NCI-H82 (cell line): ENCODE results near the gene FHOD3.

Source experiments
- DNase-seq: peaks from one replicate; lab custom pipeline; 2025; lab: John Stamatoyannopoulos, UW

Gene FHOD3

GRCh38 chr18:36481201-36481657 lies 183.7 kb downstream of the FHOD3 start:
- no peak for DNase-seq

DNA sequence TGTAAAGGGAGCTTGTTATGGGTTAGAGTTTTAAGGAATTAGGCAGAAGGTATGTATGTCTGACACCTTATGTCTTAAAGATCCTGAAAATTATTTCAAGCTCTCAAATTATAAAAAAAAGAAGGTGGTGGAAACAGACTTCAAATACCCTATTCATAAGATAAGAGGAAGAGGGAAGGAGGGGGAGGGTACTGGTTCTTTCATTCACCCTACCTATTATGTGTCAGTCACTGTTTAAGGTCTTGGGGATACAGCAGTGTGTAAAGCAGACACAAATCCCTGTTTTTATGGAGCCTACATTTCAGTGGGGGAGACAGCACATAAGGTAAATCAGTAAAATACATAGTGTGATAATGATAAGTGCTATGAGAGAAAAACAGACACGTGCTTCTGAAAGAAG lies 184.4 kb downstream of the FHOD3 start:
- DNase-seq = no peak

GRCh38 chr18:36484591-36484990 lies 187.1 kb downstream of the FHOD3 start:
- no peak for DNase-seq

DNA sequence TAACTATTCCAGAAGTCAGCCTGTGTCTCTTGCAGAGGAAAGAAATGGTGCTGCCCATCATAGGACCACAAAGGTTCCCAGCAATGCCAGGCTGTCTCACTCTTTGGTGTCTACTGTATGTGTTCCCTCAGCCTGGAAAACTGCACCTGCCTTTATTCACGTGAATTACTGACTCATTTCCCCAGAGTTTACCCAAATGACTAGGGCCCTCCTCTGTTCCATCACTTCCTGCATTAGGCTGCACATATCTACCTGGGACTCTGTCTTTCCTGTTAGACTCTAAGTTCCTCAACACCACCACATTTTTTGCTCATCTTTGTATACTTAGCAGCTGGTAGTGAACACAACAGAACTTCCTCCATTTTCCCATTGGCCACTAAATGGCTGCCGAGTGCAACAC lies 188.3 kb downstream of the FHOD3 start:
- no peak for DNase-seq

DNA sequence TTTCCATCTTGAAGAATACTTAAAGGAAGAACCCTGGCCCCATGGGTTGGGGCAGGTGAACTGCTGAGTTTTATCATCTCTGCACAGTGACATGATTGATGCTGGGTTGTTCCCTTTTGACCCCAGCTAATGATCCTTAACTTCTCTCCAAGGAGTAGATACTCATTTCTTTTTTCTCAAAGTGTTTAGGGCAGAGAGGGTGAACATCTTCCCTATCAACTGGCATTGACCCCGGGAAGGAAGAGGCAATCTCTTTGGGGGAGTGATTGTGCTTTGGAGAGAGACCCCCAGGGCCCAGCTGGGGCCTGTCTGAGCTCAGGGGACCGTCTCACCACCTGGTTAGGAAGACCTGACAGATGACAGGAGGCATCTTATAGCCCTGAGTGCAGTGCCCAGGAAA lies 190.6 kb downstream of the FHOD3 start:
- no peak for DNase-seq

DNA sequence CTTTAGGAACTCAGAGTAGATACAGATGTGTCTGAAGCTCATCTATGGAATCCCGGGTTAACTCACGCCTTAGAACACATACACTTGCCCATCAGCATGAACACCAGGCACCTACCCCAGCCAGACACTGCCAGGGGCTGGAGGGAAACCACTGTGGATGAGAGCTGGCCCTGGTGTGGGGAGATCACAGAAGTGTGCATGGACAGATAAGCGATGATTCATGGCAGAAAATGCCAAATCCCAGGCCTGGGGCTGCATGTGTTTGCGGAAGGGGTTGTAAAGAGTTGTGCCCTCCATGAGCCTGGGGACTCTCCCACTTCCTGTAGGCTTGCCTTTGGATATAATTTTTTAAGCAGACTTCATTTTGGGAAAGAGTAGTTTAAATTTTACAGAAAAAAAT lies 193.4 kb downstream of the FHOD3 start:
- no peak for DNase-seq

GRCh38 chr18:36492604-36493329 lies 195.3 kb downstream of the FHOD3 start:
- DNase-seq = no peak

DNA sequence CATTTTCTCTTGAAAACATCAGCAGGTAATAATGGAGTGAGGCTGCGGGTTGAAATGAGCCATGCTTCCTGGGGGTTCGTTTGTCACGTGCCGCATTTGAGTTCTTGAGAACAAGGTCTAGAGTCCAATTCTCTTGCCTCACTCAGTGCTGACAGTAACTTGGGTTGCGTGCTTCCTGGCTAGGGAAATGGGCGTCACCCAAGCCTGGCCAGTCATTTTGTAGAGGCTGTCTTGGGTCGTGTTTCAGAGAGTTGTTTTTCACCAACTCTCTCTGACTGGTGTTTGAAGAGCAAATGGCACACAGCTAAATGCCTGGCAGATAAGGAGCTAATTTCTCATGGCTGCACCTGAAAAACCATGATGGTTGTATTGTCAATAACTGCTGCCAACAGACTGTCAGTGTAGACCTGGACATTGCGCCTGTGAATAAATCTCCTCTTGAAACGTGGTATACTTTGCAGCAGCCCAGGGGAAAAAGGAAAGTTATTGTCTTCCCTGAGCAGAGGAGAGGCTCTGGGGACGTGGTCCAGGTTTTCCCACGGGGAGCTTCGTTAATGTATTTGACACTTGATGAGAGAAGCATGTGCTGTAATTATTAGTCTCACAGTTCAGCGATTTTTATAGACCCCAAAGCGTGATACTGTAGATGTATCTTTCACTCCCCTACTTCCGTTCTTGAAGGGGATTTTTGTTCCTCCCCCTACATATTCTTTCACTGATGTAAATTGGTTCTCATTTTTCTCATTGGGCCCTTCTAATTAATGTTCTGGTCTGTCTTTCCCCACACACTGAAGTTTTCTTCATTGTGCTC lies 196.0 kb downstream of the FHOD3 start:
- no peak for DNase-seq

- DNase-seq = no peak
Measured at GRCh38 chr18:36494160-36494437, 196.6 kb downstream of the FHOD3 start.

DNA sequence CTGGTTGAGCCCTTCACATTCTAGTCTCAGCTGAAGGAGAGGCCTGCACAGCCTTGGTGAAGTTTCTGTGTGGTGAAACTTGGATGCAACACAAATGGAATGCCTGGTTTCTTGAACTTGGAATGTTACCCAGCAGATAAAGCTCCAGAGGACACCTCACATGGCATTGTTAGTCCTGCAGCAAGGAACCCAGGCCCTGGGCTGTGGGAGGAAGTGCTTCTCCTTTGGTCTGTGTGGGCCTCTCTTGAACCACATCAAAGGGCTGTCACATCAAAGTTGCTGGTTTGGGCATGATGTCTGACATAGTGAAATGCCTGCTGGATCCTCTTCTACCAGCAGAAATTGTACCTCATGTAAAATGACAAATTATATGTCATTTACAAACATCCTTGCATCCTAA lies 198.5 kb downstream of the FHOD3 start:
- DNase-seq = no peak

- DNase-seq = no peak
Measured at GRCh38 chr18:36499938-36500337, 202.4 kb downstream of the FHOD3 start.

DNA sequence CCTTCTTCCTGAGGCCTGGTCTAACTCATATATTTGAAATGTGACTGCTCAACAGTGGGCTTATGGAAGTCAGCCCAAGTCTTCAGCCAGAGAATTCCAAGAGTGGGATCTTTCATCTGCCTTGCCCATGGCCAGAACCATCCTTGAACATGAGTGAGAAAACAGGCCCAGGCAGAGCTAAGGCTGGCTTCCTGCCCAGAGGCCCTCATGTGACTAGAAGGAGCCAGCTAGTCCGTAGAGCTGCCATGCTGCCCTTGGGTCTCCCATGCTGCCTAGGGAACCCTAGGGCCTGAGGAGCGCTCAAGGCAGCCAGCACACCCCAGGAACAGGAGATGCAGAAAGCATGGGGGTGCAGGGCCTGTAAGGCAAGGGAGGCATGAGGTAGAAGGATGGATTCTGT lies 203.6 kb downstream of the FHOD3 start:
- DNase-seq = no peak

DNA sequence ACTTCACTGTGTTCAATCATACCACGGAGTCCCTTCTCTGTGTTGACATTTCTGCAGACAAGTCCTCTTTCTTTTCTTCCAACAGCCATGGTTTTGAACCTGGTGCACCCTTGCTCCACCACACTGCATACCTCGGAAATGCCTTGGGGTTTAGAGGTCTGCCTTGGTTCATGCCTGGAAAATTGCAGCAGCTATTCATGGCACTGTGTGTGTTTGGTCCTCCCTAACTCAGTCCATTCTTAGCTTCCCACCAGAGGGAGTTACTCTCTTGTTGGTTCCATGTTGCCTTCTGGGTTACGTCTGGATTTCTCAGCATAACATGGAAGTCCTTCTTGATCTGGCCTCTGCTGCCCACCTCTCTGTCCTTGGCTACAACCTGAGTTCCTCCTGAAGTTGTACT lies 206.0 kb downstream of the FHOD3 start:
- DNase-seq = no peak

DNA sequence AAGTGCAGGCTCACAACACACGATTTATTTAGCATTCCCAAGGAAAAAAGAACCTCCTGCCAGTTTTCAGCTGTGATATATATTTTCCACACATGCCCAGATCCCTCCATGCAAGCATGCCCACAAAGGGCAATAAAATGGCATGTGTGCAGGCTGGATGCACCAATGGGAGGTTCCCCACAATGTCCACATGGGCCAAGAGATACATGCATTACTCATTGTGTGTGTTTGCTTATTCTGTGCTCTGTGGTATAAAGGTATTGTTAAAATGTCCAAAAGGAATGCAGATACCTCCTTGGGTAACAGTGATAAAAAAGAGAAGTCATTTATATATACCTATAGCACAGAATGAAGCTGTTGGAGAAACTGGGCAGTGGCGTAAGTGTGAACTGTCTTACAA lies 207.4 kb downstream of the FHOD3 start:
- DNase-seq = no peak

DNA sequence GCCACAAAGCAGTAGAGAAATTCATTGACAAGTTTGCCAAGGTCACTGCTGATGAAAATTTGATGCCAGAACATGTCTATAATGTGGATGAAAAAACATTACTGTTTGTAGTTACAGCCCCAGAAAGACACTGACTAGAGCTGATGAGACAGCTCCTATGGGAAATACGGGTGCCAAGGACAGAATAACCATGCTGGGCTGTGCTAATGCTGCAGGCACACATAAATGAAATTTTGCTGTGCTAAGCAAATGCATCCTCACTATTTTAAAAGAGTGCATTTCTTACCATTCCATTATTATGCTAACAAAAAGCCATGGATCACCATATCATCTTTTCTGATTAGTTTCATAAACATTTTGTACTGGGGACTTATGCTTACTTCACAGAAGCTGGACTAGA lies 208.2 kb downstream of the FHOD3 start:
- no peak for DNase-seq

- DNase-seq = peak; percentile 29
Measured at GRCh38 chr18:36509646-36510197, 212.2 kb downstream of the FHOD3 start.

DNA sequence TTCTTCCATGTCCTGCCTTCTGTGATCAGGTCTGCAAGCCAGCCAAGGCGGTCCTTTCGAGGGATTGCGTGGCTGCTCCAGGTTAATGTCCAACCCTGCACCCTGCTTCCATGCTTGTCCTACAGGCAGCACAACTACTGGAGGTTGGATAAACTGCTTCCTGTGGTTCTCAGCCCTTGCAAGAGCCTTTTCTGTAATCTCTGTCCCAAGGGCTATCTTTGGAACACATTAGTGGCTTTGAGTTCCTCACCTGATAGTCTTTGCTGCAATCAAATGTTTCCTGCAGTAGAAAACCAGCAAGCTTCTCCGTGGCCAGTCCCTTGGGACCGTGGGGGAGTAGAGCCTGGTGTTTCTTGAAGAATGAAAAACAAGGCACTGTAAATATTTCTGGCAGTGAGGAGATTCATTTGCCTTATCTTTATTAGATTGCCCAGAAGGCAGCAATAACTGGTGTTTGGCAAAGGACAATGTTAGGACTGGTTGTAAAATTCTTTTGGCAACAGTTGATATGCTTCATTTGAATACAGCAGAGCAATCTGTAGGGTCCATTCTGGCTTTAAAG lies 214.4 kb downstream of the FHOD3 start:
- DNase-seq = no peak

DNA sequence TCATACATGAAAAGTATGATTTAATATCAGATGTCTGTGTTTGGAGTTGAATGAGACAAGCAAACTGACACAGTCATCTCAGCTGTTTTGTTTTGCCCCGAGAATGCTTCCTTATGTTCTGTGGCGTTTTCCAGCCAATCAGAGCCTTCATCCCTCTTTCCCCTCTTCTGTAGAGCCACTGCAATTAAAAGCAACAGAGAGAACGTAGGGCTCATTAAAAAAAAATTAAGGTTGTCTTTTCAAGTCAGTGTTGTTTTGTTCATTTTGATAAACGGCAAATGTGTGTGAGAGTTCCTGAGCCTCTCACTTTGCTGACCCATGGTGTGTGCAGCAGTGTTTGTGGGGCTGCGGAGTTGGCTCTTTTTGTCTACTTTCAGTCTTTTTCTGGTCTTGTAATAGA lies 216.0 kb downstream of the FHOD3 start:
- no peak for DNase-seq

DNA sequence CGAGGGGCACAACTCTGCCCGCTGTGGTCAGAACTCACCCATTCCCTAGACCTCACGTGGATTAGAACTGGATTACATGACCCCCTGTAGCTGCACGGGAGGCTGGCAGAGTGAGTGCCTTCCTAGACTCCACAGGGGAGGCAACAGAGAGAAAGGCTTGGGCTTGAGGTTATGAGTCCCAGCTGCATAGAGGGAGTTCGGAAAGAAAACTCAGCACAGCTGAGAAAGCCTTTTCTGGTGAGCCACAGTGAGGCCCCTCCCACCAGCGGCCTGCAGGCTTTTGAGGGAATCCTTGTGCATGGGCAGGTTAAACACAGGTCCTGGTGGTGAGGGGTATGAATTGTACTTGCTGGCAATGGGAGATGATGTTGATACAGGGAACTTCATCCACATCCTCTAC lies 217.3 kb downstream of the FHOD3 start:
- no peak for DNase-seq

GRCh38 chr18:36516258-36516657 lies 218.7 kb downstream of the FHOD3 start:
- DNase-seq = no peak

DNA sequence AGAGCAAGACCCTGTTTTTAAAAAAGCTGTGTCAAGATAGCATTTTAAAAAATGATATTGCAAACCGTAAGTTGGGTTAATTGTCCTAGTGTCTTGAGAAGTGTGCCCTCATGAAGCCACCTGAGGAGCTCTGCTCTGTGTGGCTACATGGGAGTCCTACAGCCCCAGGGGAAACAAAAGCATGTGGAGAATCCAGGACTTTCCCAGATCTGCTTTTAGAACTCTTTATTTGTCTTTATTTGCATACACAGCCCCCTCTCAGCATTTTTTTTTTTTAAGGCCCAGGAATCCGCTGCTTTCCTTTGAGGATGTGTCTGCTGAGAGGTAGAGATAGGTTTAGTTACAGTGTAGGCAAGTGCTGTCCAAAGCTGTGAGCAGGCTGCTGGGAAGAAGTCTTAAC lies 219.2 kb downstream of the FHOD3 start:
- no peak for DNase-seq

DNA sequence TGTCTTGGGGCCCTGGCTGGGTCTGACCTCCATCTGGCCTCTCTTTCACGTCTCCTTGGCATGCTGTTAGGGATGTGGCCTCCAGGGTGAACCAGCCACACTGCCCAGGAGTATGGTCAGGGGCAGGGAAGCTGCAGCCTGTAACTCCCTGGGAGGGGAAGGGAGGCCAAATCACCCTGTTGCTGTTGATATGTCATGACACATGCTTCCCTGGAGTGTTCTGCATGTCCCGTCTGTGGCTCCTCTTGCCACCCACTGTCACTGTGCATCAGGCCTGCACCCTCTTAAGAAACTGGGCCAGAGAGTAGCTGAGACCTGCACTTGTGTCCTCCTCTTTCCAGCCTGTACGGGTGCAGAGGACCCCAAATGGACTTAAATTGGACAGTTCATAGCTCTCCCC lies 221.3 kb downstream of the FHOD3 start:
- no peak for DNase-seq

GRCh38 chr18:36519358-36519757 lies 221.8 kb downstream of the FHOD3 start:
- no peak for DNase-seq
